Measurements from ENCODE around the gene NUP205.

- no peak for TF ChIP-seq CTCF (IDR thresholded peaks at IDR 0.05)
- no peak for TF ChIP-seq POLR2A (IDR thresholded peaks at IDR 0.05)
These were observed 30.7 kb upstream of the NUP205 start for GRCh38 chr7:135527025-135527424.

Measured in uterus (tissue), 2 donors.